T47D (cell line): Measurements from ENCODE around the gene RPL11.
"Not testable (repeated sequence)": the region's sequence is repeated elsewhere in the genome, so short reads cannot be mapped to it uniquely, and the experiment has no call there.

Experiments used
- DNase-seq, 2 experiments: peaks; one replicate each; pipeline versions ENCODE4 v3.0.0 to v3.0.0-alpha.2; 2011 to 2012; ENCODE audit warnings: low read depth in 1 of 2, low spot score in 1 of 2
- JUND ChIP-seq: IDR thresholded peaks from 2 replicates; pipeline ENCODE4 v1.6.1; 2012; ENCODE audit warnings: low read depth
- in situ Hi-C: cut with HindIII; loops from 2 replicates; pipeline ENCODE4 v1.10.0; 2016; ENCODE audit warnings: low sequenced_read_pairs, low pct_unique_long_range_greater_than_20kb

The RPL11 gene

DNA sequence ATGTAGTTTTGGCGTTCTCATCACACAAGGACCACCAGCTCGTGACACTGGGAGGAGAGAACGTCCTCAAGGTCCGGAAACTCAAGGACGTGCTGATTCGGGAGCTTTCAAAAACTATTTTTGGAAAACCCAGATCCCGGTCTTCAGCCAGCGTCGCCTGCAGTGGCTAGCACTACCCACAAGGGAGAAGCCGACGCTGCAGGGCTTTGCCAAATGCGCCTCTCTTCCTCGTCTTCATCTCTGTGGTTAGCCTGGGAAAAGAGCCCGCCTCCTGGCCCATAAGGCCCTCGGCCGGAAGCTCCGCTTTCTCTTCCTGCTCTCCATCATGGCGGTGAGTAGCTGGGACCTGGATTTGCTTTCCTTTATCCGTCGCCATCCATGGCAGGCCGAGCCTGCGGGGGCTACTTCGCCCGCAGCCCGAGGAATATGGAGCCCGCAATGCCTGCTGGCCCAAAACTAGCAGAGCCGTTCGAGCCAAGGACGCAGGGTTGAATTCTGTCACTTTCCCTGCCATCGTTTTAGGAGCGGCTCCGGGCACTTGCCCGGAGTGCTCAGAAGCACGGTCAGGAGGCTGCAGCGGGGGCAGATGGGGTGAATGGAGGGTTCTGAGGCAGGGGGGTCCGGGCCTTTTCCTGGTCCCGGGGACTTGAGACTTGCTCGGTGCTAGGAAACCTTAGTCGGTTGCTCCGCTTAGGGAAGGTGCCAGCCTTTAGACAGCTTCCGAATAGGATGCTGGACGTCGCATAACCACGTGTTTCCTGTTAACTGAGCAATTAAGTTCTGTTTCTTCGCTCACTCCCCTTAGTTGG, at the start of gene RPL11:
Gene RPL11 (plus strand): TSS at position 308 of the 809 bp plus-strand sequence. CDS start 18 bp downstream, at position 326.
- in situ Hi-C loops = no loop called here
- peak; percentile 60 to 96 for DNase-seq
- TF ChIP-seq JUND = no peak

DNA sequence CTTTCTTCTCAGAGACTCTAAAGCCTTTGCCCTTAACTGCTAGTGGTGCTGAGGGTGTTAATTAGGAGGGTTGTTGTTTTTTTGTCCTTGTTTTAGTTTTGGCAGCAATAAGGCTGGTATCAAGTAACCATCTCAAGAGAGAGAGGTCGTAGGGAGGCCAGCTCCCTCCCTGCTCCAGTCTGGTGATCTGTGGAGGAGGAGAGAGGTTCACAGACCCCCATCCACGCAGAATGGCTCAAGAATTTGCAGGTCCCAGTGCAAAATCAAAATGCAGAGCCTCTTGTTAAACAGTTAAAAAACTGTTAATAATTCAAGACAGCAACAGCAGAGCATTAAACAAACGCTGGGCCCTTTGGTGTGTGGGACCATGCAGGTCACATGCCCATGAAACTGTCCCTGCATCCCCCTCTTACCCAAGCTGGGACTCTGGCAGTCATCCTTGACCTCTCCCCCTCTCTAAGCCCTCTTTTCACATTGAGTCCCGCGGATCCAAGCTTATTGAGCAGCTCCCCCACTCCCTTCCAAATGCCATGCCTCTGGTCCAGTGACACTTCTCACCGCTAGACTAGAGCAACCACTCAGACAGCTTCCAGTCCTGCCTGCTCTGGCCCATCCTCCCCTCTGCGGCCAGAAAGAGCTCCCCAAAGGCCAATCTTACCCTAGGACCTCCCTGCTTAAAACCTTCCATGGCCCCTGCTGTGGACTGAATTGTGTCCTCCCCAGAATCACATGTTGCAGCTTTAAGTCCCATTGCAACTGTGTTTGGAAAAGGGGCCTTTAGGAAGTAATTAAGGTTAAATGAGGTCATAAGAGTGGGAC, 47.7 kb upstream of the RPL11 start:
- no peak for DNase-seq
- no peak for TF ChIP-seq JUND
- in situ Hi-C loops = no loop called here

DNA sequence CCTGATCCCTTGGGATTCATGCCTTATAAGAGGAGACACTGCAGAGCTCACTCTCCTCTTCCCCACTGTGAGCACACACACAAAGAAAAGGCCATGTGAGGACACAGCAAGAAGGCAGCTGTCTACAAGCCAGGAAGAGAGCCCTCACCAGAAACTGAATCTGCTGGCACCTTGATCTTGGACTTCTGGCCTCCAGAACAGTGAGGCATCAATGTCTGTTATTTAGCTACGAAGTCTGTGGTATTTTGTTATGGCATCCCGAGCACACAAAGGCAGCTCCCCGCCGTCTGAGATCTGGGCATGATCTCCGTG, 47.1 kb upstream of the RPL11 start:
- in situ Hi-C loops = no loop called here
- no peak for TF ChIP-seq JUND
- DNase-seq = no peak

DNA sequence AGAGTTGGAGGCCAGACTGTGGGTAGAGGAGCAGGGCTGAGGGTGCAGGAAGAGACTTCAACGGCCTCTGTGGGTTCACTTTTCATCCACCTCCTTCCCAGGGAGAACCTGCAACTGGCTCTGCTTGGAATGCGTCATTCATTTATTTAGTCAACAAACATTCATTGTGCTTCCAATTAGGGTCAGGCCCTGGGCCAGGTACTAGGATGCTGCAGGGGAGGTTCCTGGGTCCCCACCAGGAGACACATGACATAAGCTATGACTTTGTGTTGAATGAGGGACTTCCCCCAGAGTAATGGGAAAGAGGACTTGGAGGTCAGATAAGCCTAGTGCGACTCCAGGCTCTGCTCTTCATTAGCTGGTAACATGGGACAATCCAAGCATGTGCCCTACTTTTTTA, 46.3 kb upstream of the RPL11 start:
- in situ Hi-C loops = no loop called here
- peak in 1 of 2 experiments; percentile 20 for DNase-seq

DNA sequence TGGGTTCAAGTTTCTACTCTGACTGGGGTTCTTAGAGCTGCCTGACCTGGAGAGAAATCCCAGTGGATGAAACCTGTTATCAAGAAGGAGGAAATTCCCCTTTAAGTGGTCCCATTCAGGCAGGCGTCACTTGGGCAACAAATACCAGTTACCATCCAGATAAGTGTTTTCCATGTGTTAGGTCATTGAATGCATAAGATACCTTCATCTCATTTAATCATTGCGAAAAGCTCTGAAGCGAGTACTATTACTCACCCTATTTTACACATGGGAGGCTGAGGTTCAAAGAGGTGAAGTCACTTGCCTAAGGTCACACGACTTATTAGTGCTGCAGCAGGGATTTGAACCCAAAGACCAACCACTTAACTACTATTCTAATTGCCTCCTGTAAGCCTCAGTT, 45.5 kb upstream of the RPL11 start:
- in situ Hi-C loops = no loop called here
- TF ChIP-seq JUND = no peak

More for the DNA sequence above, 46.3 kb upstream of the RPL11 start:
- TF ChIP-seq JUND = no peak

DNA sequence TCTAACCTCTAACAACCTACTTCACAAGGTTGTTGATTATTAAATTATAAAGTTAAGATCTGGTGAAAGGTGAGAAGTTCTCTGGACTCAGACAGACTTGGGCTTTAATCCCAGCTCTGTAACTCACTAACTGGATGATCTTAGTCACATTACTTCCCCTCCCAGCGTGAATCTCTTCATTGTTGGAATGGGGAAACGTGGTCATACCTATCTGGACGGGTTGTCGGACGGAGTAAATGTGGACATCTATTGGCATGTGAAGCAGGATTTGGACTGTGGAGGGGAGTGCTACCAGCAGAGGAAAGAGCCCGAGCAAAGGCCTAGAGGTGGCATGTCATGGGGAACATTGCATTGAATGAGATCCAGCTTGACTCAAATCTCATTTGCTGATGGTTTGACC, 45.1 kb upstream of the RPL11 start:
- DNase-seq = no peak
- in situ Hi-C loops = no loop called here
- TF ChIP-seq JUND = no peak

More for the DNA sequence above, 45.5 kb upstream of the RPL11 start:
- DNase-seq = no peak

DNA sequence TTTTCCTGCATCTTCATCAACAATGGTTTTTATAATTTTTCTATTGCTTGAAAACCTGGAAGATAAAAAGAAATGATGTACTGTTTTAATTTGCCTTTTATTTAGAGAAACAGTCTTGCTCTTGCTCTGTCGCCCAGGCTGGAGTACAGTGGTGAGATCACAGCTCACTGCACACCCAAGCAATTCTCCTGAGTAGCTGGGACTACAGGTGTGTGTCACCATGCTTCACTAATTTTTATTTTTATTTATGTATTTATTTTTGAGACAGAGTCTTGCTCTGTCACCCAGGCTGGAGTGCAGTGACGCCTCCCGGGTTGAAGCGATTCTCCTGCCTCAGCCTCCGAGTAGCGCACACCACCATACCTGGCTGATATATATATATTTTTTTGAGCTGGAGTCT, 43.0 kb upstream of the RPL11 start:
- in situ Hi-C loops = no loop called here

DNA sequence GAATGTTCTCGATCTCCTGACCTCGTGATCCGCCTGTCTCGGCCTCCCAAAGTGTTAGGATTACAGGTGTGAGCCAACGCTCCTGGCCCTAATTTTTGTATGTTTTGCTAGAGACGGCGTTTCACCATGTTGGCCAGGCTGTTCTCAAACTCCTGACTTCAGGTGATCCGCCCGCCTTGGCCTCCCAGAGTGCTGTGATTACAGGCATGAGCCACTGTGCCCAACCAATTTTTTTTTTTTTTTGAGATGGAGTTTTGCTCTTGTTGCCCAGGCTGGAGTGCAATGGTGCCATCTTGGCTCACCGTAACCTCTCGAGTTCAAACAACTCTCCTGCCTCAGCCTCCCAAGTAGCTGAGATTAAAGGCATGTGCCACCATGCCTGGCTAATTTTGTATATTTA, 42.4 kb upstream of the RPL11 start:
- in situ Hi-C loops, DNase-seq: not testable (repeated sequence)

More for the DNA sequence above, 43.0 kb upstream of the RPL11 start:
- TF ChIP-seq JUND = no peak
- no peak for DNase-seq

DNA sequence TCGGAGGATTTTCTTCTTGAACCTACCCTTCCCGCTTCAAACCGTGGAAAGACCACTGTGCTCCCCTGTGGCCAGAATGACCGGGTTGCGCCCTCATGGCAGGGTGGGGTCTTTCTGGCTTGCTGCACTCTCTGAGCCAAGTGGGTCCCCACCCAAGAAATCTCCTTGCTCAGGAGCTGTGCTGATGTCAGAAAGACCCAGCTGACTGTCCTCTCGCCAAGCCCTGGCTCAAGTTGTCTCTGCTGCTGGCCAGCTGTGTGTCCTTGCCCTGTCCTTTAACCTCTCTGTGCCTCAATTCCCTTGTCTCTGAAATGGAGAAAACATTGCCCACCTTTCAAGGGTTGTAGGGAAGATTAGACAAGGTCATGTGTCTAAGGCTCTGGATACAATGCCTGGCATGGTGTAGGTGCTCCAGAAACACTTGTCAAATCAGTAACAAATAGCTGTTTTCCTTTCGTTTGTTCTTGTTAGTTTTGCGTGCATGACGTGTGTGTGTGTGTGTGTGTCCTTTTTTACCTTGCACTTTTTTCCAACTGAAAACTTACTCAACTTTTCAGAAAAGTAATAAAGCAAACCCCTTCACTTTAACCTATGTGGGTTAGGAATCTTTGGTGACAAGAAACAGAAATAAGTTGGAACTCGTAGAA, 41.1 kb upstream of the RPL11 start:
- in situ Hi-C loops = no loop called here
- TF ChIP-seq JUND = no peak
- DNase-seq = no peak

DNA sequence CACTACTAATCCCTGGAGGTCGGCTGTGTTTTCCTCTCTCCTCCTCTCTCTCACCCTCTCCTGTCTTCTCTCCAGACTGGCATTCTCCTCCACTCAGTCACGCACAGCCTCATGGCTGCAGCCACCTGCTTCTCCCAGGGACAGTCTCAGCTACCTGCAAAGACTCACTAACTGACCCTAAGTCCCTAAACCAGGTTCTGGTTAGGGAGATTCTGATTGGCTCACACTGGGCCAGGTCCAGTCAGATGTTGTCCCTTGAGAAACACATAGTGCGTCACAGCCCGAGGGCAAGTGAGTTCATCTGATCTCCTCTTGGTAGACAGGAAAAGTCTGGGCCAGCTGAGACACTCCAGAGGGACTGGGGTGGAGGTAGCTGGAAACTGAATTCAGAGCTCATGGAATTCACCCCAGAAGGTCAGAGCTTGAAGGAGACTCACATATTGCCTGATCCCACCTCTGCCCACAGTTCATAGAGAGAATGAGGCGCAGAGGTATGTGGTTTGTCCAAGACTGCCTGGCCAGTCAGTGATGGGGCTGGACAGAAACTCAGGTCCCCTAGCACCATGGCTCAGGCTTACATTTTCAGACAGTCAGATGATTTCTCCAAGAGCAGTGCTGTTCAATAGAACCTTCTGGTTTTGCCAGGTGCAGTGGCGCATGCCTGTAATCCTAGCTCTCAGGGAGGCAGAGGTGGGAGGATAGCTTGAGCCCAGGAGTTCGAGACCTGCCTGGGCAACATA, 40.4 kb upstream of the RPL11 start:
- in situ Hi-C loops = no loop called here
- no peak for TF ChIP-seq JUND
- peak; percentile 49 to 81 for DNase-seq

DNA sequence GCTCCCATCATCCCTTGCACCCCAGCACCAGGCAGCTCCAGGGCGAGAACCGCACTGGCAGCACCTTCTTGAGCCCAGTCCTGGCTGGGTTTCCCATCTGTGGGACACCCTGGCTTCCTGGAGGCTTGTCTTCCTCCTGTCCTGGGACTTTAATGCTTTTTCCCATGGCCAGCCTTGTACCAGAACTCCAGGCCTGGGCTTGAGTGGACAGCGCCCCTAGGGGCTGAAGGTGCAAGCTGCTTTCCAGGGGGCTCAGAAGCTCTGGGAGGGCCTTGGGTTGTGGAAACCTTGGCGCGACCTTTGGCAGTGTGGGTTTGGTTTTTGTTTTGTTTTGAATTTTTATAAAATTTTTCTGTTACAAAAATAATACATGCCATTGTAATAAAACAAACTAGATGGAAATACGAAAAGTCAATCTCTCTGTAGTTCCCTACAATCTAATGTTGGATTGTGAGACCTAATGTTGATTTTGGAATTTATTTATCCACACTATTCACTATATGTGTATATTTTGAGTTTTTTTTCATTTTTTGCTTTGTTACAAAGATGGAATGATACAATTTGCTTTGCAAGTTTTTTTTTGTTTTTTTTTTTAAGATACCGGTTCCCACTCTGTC, 33.8 kb upstream of the RPL11 start:
- DNase-seq = peak; percentile 28 to 54
- TF ChIP-seq JUND = no peak
- in situ Hi-C loops = no loop called here

DNA sequence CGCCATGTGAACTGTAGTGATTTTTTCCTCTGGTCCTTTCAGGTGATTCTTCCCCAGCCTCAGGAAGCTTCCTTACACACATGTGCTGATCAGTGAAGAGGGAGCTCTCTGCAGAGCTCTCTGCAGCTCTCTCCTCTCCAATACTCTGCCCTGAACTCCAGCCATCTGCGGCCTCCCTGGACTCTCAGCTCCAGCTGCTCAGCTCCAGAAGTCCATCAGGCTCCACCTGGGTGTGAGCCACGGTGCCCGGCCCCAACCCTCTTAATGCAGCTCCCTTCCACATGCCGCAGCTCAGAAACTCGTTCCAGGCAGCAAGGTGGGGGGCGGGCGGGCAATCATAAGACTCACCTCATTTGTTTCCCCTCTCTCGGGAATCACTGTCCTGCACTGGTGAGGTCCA, 30.9 kb upstream of the RPL11 start:
- in situ Hi-C loops = no loop called here
- no peak for TF ChIP-seq JUND
- DNase-seq = no peak
